IPS-11a (cell line): ENCODE measurements around the gene PTPRM.

Experiments used
- H3K4me3 ChIP-seq: one replicate; pipeline ENCODE4 v1.5.1; 2013; ENCODE audit warnings: low read depth, low read length, control low read depth

The PTPRM gene

DNA sequence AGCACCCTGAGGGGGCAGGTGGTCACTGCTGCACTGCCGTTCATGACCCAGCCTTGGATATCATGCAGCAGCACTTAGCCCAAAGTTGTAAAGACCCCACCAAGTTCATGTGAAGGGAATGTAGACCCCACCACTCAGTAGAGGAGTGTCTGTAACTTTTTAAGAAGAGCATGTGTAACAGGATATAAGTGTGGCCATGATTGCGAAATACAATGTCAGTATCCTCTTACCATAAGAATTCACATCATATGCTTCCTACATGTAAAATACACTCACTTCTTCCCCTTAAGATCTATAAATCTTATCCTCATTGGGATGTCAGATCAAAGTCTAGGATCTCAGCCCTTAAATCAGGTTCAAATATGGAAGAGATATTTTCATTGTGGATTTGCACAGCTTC is 276.9 kb downstream of the PTPRM start:
- H3K4me3 ChIP-seq: no peak overlapping the region

DNA sequence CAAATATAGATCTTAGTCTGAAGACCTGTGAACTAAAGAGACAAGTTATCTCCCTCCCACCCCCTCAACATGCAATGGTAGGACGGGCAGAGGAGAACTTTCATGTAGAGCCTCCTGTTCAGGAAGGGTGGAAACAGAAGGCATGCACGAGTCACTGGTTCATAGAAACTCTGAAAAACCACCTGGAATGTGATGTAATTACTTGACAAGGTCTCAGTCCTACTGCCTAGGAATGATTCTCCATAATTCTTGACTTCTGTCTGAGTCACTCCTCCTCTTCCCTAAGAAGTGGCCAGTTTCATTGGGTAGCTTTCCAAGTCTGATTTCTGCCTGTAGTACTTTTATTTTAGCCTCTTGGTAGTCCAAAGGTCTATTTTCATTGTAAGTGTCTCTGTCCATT is 277.3 kb downstream of the PTPRM start:
- H3K4me3 ChIP-seq: no peak overlapping the region

DNA sequence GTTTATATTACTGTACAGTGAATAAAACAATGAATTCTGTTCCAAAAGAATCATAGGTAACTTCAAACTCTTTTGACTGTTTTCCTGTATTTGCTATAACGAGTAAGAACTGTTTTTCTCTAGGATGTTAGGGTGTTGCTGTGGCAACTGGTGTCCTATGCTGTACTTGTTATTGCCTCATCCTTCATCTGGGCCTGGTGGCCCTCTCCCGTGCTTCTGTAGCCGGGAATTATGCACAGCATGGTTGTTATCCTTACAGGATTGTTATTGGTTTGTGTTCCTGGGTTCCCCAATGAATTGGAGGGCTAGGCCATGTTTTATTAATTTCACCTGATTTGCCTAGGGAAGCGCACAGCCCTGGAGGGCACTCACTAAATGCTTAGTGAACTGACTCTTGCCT is 279.2 kb downstream of the PTPRM start:
- H3K4me3 ChIP-seq: no peak overlapping the region

DNA sequence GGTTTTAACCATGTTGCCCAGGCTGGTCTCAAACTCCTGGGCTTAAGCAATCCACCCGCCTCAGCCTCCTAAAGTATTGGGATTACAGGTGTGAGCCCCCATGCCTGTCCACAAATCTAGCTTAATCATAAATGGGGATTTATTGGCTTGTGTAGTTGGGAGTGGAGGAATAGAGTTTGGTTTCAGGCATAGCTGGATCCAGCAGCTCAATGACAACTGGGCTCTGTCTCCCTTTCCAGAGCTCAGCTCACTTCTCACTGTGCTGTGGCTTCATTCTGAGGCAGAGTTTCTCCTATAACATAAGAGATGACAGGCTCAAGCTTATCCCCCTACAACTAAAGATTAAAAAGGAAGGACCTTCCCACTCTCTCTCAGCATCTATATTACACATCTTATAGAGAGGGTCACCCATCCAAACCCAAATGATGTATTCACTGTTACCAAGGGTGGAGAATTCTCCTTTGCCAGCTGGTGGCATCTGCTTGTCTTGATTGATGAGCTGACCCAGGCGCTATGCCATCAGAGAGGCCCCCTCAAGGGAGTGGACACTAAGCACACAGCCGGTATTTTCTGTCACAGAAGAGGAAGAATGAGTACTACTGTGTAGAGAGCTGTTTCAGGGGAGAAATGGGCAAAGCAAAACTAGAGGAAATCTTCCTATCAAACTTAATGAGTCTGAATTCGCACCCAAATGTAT is 280.4 kb downstream of the PTPRM start:
- H3K4me3 ChIP-seq: no peak overlapping the region

DNA sequence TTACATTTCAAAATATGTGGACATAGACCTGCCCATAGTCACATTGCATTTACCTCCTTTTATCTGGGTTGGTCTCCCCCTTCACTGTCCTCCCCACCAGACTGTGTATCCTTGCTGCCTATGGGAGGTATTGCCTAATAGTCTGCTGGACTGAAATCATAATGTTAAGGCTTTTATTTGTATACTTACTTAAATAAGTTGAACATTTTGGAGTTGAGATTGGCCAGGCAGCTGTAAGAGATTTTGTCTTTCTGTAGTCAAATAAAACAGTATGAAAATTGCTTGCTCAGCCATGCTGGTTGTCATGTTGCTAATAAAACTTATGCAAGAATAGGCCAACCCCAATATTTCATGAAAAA is 280.9 kb downstream of the PTPRM start:
- no peak overlapping the region for H3K4me3 ChIP-seq

DNA sequence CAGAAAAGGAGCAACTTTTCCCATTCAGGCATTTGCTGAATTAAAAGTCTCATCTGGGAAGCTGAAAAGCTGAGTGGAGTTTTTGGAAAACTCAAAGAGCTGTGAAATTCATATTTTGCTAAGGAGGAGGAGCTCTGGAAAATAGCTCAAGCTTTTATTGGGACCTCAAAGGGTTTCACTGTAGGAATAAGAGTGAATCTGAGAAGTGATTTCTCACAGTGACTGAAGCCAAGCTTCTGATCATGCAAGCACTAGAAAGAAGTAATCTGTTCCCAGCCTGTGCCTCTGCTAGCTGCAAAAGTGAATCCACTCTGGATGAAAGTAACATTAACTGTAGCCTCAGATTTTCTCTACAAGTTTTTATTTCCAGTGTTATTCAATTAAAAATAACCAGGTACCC is 283.3 kb downstream of the PTPRM start:
- no peak overlapping the region for H3K4me3 ChIP-seq

DNA sequence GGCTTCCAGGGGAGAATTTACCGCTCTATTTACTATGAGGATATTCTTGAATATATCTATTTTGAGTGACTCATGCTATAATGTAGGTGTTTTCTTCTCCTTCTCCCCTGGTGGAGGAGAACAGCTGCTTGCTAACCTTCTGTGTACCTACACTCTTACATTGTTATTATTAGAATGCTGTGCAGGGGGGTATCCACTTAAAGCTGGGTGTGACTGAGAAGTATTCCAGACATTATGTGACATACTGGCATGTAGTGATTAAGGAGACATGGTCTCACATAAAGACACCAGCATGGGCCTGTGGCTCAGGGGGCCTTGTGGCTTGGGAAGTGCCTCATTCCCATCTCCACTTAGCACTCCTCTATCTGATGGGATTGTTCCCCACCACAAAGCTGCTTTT is 287.9 kb downstream of the PTPRM start:
- H3K4me3 ChIP-seq: no peak overlapping the region

DNA sequence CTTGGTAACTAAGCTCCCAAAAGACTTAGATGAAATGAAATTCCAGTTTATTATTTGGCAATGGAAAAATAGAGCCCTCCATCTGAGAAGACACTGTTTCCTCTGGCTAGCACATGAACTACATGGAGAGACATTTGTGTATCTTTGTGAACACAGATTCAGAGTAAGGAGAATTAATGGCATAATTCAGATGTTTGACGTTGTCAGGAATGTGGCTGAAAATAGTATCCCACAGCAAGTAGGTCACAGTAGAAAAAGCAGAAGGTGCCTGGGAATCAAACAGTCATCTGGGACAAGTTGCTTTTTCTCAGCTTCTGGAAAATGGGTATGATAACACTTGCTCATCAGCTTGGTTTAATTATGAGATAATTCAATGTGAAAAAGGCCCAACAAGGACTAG is 288.6 kb downstream of the PTPRM start:
- no peak overlapping the region for H3K4me3 ChIP-seq

DNA sequence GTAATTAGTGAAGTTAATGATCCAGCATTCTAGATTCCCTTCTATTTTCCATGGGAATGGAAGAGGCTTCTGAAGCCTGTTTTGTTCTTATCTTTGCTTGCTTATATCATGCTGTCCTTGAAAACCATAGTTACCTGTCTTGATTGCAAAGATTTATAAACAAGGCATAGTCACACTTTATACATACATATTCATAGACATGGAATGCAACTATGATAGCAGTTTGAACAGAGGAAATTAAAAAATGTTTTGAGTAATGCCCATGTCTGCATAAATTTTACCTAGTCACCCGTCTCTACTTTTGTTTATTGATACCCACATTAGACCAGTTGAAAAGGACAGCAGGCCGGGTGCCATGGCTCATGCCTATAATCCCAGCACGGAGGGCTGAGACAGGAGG is 289.0 kb downstream of the PTPRM start:
- H3K4me3 ChIP-seq: no peak overlapping the region

DNA sequence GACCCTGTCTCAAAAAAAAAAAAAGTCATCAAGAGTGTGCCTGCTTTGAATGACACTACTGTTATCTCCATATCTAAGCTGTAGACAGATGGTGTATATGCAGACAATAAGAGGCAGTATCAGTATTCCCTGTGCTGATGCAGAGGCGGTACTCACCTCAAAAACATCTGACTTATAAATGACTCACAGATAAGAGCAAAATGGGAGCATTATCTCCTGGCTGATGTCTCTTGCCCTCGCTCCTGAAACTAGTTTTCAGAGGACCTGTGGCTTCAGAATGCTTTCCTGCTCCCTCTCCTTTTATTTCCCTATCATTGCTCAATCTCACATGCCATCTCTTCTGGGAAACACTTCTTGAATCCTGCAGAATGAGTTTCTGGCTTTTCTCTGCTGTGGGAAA is 289.6 kb downstream of the PTPRM start:
- no peak overlapping the region for H3K4me3 ChIP-seq

DNA sequence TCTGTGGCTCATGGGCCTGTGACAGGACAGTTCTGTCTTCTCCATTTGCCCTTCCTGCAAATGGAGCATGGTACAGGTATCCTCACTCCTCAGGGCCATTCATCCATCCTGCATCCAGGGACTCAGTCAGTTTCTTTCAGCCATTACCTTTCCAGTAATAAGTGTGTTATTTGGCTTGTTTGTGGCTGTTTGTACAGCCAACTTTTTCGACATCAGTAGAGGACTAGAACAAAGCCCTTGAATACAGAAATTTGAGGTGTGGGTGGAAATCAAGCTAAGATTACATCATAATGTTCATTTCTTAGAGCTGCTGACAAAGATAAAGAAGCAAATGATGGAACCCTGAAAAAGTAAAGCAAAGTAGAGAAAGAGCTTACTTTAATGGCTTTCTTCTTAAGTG is 290.4 kb downstream of the PTPRM start:
- H3K4me3 ChIP-seq: no peak overlapping the region

DNA sequence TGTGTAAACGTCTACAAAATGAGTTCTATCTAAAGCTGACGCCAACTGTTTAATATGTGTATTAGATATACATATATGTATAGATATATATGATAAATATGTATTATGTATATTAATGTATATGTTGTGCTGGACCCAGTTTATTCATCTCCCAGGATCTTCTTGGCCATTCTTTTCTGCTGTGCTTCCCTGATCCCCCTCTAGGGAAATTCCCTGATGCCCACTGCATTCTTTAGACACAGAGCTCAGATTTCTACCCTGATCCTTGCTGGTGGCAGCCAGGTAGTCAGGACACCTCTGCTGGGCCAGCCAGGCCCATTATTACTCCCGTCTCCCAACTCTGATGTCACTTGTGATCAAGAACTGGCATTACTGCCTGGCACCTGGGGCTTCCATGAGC is 292.0 kb downstream of the PTPRM start:
- no peak overlapping the region for H3K4me3 ChIP-seq

DNA sequence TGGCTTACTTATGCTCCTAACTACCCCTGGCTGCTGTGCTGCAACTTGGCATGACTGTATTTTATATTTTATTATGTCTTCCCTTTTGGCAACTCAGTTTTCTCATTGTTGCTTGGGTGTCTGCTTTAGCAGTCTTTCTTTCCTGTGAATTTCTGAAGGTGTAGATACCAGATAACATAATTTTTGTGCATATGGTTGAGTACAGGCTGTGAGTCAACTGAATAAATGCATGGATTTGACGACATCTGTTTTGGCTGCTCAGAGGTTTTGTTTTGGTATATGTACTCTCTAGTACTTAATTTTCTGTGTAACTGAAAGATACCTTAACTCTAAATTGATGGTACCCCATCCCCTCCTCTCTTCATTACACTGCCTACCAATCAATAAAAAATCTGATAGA is 303.1 kb downstream of the PTPRM start:
- no peak overlapping the region for H3K4me3 ChIP-seq

DNA sequence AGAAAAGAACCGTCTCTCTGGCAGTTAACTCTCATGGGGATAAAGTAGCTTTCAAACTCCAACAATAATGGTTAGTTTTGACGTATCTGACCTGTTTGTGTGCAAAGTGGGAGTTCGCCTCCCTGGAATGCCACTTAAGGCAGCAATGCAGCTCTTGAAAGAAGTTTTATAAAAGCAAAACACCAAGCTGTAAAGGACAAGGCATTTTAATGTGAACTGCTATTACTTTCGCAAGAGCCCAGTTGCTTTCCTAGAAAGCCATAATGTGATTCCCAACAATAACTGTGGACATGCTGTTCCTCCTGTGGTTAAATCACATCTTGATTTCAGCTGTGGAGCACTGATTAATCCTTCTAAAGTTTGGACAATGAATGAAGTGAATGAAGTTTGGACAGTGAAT is 303.7 kb downstream of the PTPRM start:
- H3K4me3 ChIP-seq: no peak overlapping the region

DNA sequence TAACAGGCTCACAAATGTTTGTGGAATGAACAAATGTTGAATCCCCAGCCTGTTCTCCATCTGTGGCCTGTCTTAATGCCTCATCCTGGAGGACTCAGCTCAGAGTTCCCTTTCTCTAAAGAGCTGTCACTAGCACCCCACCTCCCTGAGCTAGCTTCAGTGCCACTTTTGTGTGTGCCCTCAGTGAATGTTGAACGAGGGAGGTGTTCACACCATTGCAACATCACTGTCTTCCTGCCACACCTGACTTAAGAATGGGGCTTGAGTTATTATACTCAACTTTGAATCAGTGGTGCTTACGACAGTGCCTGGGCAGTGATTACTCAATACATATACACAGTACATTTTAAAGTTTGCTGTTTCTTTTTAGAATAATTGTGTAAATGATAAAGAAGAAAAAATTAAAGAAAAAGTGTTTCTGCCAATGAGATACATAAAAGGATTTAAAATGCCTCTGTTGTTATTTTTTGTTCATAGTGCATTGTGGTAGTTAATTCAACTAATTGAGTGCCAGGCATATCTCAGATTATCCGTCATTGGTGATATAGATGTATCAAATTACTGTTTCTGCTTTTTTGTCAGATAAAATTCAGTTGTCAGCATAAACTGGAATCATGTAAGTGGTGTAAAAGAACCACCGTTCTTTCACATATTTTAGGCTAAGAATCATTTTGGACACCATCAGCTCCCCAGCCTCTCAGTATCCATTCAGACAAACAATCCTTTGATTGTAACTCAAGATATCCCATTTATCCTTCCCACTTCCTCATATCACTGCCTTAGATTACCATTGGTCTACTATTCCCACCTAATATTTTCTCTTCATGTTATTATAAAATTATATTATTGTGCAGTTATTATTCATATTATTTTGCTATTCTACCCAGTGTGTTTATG is 304.7 kb downstream of the PTPRM start:
- H3K4me3 ChIP-seq: no peak overlapping the region

DNA sequence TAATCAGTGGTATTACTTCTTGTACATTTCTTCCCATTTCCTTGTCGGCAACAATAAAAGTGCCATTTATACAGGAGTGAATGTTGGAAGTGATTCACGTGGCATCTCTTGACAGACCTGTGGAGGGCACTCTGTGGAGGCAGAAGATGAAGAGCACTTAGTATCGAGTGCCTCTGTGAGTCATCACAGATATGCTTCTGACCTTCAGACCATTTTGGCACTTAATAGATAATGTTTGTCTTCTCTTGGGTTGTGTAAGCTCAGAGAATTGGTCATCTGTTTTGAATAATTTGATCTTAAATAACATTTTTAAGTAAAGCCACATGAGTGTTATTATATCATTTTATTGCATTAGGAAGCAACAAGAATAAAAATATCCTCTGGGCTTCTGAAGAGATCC is 305.5 kb downstream of the PTPRM start:
- H3K4me3 ChIP-seq: no peak overlapping the region

DNA sequence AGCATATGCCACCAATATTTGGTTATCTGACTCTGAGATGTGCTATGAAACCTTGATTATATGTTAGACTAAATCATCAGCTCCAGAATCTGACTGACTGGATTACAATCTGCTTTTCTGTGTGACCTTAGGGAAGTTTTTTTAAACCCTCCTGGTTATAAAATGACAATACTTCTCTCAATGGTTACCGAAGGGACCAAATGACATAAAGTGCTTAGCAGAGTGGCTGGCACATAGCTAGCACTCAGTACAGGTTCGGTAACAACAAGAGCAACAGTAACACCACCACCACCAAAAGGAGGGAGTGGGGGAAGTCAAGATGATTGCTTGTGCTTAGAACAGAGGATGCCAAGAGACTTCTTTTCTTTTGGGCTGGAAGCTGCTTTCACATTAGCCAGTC is 306.2 kb downstream of the PTPRM start:
- no peak overlapping the region for H3K4me3 ChIP-seq

DNA sequence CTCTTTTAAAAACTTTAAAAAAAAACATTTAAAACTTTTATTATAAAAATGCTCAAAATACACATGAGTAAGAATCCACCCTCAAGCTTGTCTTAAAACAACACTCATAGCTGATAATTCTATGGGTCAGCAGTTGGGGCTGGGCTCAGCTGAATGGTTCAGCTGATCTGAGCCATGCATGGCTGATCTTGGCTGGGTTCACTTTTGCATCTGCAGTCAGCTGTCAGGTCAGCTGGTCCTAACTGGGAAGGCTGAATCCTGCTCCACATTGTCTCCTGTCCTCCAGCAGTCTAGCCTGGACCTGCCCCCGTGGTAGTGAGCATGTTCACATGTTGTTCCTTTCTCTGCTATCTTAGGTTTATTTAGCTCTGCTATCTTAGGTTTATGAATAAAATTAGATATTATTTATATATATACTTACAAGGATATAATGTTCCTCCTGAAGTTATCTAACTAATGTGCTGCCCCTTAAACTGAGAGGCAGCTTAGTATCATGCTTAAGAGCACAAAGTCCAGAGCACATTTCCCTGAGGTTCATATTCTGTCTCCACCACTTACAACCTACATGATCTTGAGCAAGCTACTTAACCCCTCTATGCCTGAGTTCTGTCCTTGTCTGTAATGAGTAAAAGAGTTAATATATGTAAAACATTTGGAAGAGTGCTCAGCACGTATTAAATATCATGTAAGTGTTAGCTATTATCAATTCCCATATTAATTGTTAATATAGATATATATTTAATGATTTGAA is 309.4 kb downstream of the PTPRM start:
- H3K4me3 ChIP-seq: no peak overlapping the region

DNA sequence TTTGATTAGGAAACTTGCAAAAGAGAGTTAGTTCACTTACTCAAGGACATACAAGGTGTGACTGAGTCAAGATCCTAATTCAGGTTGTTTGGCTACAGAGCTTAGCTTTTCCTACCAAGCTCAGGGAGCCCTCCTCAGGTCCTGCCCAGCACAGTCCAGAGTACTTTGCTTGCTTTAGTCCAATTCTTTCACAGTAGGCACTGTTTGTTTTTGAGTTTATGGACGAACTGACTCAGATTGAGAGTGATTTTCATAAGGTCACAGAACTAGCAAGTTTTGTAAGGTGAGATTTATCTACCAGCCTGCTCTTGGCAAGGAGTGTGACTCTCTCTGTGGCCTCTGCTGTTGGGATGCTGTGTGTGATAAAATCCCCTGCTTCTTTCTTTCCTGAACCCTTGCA is 310.5 kb downstream of the PTPRM start:
- no peak overlapping the region for H3K4me3 ChIP-seq

DNA sequence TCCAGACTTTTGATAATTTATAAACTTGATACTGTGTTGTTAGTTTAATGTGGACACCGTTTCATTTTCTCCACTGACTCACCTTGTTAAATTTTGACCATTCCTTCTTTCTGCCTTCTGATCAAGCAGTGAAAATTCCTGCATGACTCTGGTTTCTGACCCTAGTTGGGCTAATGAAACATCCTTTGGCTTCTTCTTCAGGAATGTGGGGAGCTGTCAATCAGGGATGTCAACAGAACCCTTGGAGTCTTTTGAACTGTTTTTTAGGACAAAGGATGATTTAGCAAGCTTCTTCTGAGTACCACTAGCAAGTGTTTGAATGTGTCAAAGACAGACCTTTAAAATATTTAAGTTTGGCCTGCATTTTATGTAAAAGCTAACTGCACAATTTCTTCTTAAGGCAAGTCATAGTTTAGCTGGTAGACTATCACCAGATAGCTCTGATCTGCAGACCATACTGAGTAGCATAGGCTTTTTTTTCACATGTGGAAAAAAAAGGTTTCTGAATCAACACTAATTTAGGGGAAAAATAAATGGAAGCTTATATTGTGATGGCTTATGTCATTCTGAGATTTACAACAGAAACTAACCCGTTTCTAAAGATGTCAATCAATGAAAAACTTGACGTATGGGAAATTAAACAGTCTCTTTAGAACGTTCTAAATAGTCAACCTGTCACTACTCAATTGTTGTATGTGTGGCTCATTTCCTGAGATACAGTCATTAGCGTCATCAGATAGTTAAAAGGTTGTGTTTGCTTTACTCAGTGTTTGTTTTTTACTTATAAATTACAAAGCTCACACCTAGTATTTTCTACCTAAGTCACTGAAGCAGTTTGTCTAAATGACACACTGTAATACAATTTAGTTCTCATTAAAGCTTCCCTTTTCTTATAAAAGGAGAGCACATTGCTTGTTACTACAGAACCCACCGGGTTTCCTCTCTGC is 311.4 kb downstream of the PTPRM start:
- no peak overlapping the region for H3K4me3 ChIP-seq

DNA sequence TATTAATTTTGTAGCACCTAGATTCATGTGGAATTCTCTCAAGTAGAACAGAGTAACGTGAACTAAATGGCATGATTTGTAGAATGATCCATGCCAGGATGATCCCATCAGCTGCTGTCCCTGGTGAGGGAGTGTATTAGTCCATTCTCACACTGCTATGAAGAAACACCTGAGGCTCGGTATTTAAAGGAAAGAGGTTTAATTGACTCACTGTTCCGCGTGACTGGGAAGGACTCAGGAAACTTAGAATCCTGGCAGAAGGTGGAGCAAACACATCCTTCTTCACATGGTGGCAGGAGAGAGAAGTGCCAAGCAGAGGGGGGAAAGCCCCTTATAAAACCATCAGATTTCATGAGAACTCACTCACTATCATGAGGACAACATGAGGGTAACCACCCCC is 312.6 kb downstream of the PTPRM start:
- H3K4me3 ChIP-seq: no peak overlapping the region
